ENCODE results near the gene CEP350. TPM values are rescaled to one million over a fixed set of nuclear protein-coding genes. Genes with fewer than 3 reads are reported as not detected.

Gene CEP350
- total RNA-seq, 1 experiment from 2014 or later: 42.2 TPM

- ChIA-PET CTCF (no interaction called here), POLR2A (ENCODE audit: low non-redundant PET) (no interaction called here)
- intact Hi-C loops (cut with micrococcal nuclease; ENCODE audit: unreplicated experiment): no loop called here
- Histone ChIP-seq H3K4me1 (ENCODE audit: insufficient read depth, low read length, poor library complexity, severe bottlenecking) (no peaks in the 10 kb centered on the region), H3K27ac (ENCODE audit: low read depth, low read length, poor library complexity, severe bottlenecking) (no peak overlapping the region), H3K4me3 (ENCODE audit: low read depth, low read length, poor library complexity, severe bottlenecking) (no peak overlapping the region), H3K36me3 (ENCODE audit: insufficient read depth, low read length, poor library complexity, severe bottlenecking) (no peaks in the 10 kb centered on the region), H3K27me3 (replicated peaks; ENCODE audit: insufficient read depth, low read depth, low read length, poor library complexity) (no peaks in the 10 kb centered on the region), H3K9me3 (ENCODE audit: low read depth, low read length, poor library complexity, severe bottlenecking) (peaks cover 2% of the 10 kb centered on the region)
- DNase-seq (ENCODE audit: low spot score): no peak
- no TSS peak for BruUV-seq (replicated peaks)
- TF ChIP-seq, protein P1, sequence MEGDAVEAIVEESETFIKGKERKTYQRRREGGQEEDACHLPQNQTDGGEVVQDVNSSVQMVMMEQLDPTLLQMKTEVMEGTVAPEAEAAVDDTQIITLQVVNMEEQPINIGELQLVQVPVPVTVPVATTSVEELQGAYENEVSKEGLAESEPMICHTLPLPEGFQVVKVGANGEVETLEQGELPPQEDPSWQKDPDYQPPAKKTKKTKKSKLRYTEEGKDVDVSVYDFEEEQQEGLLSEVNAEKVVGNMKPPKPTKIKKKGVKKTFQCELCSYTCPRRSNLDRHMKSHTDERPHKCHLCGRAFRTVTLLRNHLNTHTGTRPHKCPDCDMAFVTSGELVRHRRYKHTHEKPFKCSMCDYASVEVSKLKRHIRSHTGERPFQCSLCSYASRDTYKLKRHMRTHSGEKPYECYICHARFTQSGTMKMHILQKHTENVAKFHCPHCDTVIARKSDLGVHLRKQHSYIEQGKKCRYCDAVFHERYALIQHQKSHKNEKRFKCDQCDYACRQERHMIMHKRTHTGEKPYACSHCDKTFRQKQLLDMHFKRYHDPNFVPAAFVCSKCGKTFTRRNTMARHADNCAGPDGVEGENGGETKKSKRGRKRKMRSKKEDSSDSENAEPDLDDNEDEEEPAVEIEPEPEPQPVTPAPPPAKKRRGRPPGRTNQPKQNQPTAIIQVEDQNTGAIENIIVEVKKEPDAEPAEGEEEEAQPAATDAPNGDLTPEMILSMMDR (conservative IDR thresholded peaks at IDR 0.05; ENCODE audit: low read depth, low read length): no peak
- TF ChIP-seq EZH2 (IDR thresholded peaks at IDR 0.05; ENCODE audit: borderline replicate concordance, low read depth, low read length, poor library complexity, severe bottlenecking): no peak
Observed at GRCh38 chr1:179984942-179985341, 30.3 kb downstream of the CEP350 start.

- DNase-seq (ENCODE audit: low spot score): no peak
- Histone ChIP-seq H3K9me3 (ENCODE audit: low read depth, low read length, poor library complexity, severe bottlenecking) (no peaks in the 10 kb centered on the region), H3K4me3 (ENCODE audit: low read depth, low read length, poor library complexity, severe bottlenecking) (no peak overlapping the region), H3K27ac (ENCODE audit: low read depth, low read length, poor library complexity, severe bottlenecking) (no peak overlapping the region), H3K27me3 (replicated peaks; ENCODE audit: insufficient read depth, low read depth, low read length, poor library complexity) (no peaks in the 10 kb centered on the region), H3K36me3 (ENCODE audit: insufficient read depth, low read length, poor library complexity, severe bottlenecking) (no peaks in the 10 kb centered on the region), H3K4me1 (ENCODE audit: insufficient read depth, low read length, poor library complexity, severe bottlenecking) (no peaks in the 10 kb centered on the region)
- TF ChIP-seq EZH2 (IDR thresholded peaks at IDR 0.05; ENCODE audit: borderline replicate concordance, low read depth, low read length, poor library complexity, severe bottlenecking): no peak
- TF ChIP-seq, protein P1 (conservative IDR thresholded peaks at IDR 0.05; ENCODE audit: low read depth, low read length): no peak
- POLR2A ChIA-PET (ENCODE audit: low non-redundant PET): no interaction called here
- intact Hi-C loops (cut with micrococcal nuclease; ENCODE audit: unreplicated experiment): no loop called here
- no TSS peak for BruUV-seq (replicated peaks)
- CTCF ChIA-PET: no interaction called here
Observed at GRCh38 chr1:179990847-179991246, 36.2 kb downstream of the CEP350 start.

DNA sequence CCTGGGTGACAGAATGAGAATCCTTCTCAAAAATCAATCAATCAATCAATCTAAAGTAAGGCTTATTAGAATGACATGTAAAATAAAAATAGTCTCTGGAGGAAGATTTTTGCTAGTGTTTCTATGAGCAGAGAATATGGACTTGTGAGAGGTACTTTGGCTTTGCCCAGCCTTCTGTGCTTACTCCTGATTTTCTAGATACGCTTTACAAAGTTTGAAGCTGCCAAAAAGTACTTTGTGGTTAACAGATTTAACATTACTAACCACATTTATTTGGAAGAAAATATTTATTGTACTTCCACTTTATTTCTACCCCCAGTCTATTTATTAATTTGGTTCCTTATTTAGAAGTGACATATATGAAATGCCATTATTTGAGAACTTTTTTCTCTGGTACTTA lies 41.0 kb downstream of the CEP350 start:
- intact Hi-C loops (cut with micrococcal nuclease; ENCODE audit: unreplicated experiment): no loop called here
- Histone ChIP-seq H3K9me3 (ENCODE audit: low read depth, low read length, poor library complexity, severe bottlenecking) (no peaks in the 10 kb centered on the region), H3K4me1 (ENCODE audit: insufficient read depth, low read length, poor library complexity, severe bottlenecking) (no peaks in the 10 kb centered on the region), H3K27me3 (replicated peaks; ENCODE audit: insufficient read depth, low read depth, low read length, poor library complexity) (no peaks in the 10 kb centered on the region), H3K36me3 (ENCODE audit: insufficient read depth, low read length, poor library complexity, severe bottlenecking) (no peaks in the 10 kb centered on the region), H3K27ac (ENCODE audit: low read depth, low read length, poor library complexity, severe bottlenecking) (no peak overlapping the region), H3K4me3 (ENCODE audit: low read depth, low read length, poor library complexity, severe bottlenecking) (no peak overlapping the region)
- no TSS peak for BruUV-seq (replicated peaks)
- POLR2A ChIA-PET (ENCODE audit: low non-redundant PET): no interaction called here
- DNase-seq (ENCODE audit: low spot score): no peak
- TF ChIP-seq EZH2 (IDR thresholded peaks at IDR 0.05; ENCODE audit: borderline replicate concordance, low read depth, low read length, poor library complexity, severe bottlenecking): no peak
- TF ChIP-seq, protein P1 (conservative IDR thresholded peaks at IDR 0.05; ENCODE audit: low read depth, low read length): no peak
- CTCF ChIA-PET: no interaction called here
